Activated effector memory CD4-positive, alpha-beta T cell treated with Interleukin-2 at 50 U/mL for 16 hours (primary cell): ENCODE measurements around the gene SRSF5.
A peak's percentile ranks its signal among the peaks of the same experiment; 100 is the strongest.
"Not testable (repeated sequence)": the region's sequence is repeated elsewhere in the genome, so short reads cannot be mapped to it uniquely, and the experiment has no call there.

ENCODE experiments used
- DNase-seq: peaks from one replicate; pipeline ENCODE4 v3.0.0-alpha.2; 2020

The SRSF5 gene

DNA sequence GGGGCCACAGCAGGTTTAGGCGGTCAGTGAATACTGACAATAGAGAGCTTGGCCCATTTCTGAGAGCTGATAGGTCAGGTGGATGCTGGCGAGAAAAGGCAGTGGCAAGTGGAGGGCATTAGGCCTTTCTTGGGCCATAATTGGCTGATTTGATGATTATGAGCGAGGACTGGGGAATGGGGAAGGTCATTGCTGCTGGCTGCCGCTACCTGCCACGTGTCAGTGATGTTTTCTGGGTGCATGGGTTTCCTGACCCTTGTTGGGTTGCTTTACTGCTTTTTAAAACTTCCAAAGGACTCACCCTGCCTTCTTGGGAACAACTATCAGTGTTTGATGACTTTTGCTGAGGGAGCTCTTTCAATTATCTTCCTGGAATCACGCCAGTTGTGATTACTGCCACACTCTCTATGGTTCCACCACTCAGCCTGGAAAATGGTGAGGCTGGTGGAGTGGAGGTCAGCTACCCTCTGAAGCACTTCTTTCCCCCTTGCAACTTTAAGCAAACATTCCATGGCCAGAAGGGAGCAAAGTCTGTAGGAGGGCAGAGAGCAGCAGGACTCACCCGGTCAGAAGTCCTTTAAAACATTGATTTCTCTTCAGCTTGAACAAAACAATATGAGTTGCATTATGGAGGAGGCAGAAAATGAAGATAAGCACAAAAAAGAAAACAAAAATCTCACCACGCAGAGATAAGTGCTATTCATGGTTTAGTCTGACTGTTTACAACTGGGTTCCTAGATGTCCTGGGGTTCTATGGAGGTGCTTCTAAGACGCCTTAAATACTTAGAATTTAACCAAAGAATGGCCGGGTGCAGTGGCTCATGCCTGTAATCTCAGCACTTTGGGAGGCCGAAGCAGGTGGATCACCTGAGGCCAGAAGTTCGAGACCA lies 42.2 kb downstream of the SRSF5 start:
- DNase-seq, result no peak

DNA sequence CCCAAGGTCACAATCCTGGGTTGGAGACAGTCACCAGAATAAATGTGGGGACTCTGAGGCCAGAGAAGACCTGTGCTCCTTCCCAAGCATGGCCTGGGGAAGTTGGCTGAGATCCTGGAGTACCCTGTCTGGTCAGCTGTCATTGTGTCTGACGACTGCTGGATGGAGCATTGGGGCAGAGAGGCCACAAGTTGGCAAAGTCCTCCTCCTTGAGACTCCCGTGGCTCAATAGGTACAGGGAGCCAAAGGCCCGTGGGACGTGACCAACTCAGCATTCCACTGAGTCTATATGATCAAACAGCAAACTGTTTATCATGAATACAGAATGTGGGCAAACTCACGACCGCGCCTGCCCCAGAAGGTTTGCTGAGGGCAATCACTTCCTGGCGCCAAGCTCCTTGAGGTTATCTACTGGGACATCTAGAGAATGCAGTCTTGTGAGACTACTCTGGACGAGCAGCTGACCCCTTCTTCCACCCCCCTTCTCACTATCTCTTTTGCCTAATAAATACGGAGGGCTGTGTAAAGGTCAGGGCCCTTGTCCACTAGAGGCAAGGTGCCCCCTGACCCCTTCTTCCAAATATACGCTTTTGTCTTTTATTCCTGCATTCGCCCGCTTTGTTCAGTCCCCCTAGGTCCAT lies 44.4 kb downstream of the SRSF5 start:
- no peak for DNase-seq

- DNase-seq, result no peak
Measured at GRCh38 chr14:69811868-69812252, 44.9 kb downstream of the SRSF5 start.

DNA sequence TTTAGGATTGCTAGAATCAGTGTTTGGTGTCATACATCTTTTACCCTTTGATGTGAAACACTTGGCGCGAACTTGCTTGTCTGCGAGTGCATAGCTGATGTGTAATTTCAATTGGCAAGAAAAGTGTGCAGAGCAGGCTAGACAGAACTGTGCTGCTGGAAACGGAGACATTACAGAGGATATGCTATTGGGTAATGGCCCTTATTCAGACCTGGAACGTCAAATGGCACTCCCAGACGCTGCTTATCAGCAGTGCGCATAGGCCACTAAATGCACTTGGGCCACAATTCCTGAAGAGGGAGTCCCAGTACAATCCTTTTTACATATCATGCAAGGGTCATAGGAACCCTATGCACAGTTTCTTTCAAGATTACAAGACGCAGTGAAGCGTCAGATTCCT lies 45.8 kb downstream of the SRSF5 start:
- no peak for DNase-seq

DNA sequence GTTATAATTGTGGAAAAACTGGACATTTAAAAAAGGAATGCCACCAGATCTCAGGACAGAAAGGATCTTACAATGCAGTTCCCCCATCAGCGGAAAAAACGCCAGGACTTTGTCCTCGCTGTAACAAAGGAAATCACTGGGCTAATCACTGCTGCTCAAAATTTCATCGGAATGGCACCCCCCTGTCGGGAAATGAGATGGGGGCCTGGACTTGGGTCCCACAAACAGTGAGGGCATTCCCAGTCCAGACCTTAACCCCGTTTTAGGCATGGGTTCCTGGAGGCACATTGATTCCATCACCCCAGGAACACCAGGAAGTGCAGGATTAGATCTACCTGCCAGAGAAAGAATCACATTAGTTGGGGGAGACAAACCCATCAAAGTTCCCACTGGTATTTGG lies 46.4 kb downstream of the SRSF5 start:
- DNase-seq, result not testable (repeated sequence)

DNA sequence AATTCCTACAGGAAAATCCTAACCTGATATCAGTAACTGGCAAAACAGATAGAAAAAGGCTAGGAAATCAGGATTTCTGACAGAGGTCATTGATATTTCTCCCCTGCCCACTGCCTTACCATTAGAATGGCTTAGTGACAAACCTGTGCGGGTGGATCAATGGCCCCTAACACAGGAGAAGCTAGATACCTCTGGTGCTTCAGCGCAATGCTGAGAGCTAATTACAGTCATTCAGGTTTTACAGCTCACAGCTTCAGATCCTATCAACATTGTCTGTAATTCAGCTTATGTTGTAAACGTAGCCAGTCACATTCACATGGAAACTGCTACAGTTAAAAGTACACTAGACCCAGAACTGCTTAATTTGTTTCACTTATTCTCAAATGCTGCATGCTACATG lies 47.5 kb downstream of the SRSF5 start:
- no peak for DNase-seq

GRCh38 chr14:69815556-69815955 lies 48.6 kb downstream of the SRSF5 start:
- no peak for DNase-seq

- no peak for DNase-seq
Measured at GRCh38 chr14:69816216-69816615, 49.3 kb downstream of the SRSF5 start.

GRCh38 chr14:69818758-69819191 lies 51.8 kb downstream of the SRSF5 start:
- DNase-seq, result peak; percentile 12

DNA sequence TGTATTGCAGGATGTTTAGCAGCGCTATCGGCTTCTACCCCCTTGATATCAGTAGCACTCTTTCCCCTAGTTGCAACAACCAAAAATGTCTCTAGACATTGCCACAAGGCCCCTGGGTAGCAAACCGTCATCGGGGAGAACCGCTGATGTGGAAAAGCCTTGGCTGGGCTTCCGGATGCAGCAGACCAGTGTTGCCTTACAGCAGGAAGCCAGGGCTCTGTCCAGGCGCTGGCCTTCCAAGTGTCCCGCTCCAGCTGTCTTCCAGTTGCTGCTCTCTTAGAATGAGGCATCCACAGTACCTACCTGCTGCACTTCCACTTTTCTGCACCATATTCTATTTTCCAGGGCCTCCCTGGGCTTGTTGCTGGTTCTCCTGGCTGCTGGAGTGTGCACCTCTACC lies 52.7 kb downstream of the SRSF5 start:
- no peak for DNase-seq

- no peak for DNase-seq
Measured at GRCh38 chr14:69820991-69821390, 54.0 kb downstream of the SRSF5 start.
